ENCODE results near the gene NAALADL1.

The NAALADL1 gene

DNA sequence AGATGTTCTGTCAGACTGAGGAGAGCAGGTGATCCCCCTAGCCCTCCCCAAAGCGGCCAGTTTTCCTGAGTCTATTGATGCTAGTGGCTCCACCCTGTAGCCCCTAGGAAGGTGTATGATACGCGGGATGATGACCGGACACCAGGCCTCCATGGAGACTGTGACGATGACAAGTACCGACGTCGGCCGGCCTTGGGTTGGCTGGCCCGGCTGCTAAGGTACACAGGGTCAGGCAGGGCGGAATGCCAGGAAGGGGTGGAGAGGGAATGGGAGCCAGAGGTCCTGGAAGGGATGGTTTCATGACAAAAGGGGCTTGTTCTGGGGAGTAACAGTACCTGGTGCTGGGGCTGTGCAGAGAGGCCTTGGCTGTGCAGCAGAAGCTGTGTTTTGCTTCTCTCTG, 28.9 kb upstream of the NAALADL1 start:
- H3K27ac Mint-ChIP-seq = no peak overlapping the region
- peaks cover 22% of the 10 kb centered on the region for H3K36me3 Mint-ChIP-seq
- H3K4me3 Mint-ChIP-seq = no peak overlapping the region
- H3K9me3 Mint-ChIP-seq = no peaks in the 10 kb centered on the region
- no peak for ATAC-seq (ENCODE audit: low read depth)
- no peaks in the 10 kb centered on the region for H3K27me3 Mint-ChIP-seq
- peaks cover 16% of the 10 kb centered on the region for H3K4me1 Mint-ChIP-seq
- no peak for DNase-seq (ENCODE audit: low spot score in 2 of 2)

DNA sequence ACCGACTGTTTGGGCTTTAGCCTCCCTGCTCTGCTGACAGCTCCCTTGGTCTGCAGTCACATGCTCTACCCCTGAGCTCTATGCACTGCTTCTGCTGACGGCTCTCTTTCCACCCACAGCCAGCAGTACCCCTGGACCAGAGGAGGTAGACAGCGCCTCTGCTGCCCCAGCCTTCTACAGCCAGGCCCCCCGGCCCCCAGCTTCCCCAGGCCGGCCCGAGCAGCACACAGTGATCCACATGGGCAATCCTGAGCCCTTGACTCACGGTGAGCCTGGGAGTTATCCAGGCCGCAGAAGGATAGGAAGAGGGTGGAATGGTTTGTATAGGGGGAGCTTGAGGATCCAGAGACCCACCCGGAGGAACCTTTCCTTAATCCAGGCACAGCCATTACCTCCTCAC, 28.5 kb upstream of the NAALADL1 start:
- DNase-seq (ENCODE audit: low spot score in 2 of 2) (no peak), ATAC-seq (ENCODE audit: low read depth) (no peak)
- Mint-ChIP-seq H3K36me3 (peaks cover 22% of the 10 kb centered on the region), H3K27me3 (no peaks in the 10 kb centered on the region), H3K4me1 (peaks cover 16% of the 10 kb centered on the region), H3K27ac (no peak overlapping the region), H3K9me3 (no peaks in the 10 kb centered on the region), H3K4me3 (no peak overlapping the region)

- peaks cover 22% of the 10 kb centered on the region for H3K36me3 Mint-ChIP-seq
- no peaks in the 10 kb centered on the region for H3K9me3 Mint-ChIP-seq
- ATAC-seq (ENCODE audit: low read depth) (no peak), DNase-seq (ENCODE audit: low spot score in 2 of 2) (no peak)
- peak overlapping the region; percentile 7 for H3K27ac Mint-ChIP-seq
- H3K4me1 Mint-ChIP-seq = peaks cover 16% of the 10 kb centered on the region
- H3K4me3 Mint-ChIP-seq = peak overlapping the region; percentile 91
- no peaks in the 10 kb centered on the region for H3K27me3 Mint-ChIP-seq
Measured at GRCh38 chr11:65085446-65085845, 27.1 kb upstream of the NAALADL1 start.

DNA sequence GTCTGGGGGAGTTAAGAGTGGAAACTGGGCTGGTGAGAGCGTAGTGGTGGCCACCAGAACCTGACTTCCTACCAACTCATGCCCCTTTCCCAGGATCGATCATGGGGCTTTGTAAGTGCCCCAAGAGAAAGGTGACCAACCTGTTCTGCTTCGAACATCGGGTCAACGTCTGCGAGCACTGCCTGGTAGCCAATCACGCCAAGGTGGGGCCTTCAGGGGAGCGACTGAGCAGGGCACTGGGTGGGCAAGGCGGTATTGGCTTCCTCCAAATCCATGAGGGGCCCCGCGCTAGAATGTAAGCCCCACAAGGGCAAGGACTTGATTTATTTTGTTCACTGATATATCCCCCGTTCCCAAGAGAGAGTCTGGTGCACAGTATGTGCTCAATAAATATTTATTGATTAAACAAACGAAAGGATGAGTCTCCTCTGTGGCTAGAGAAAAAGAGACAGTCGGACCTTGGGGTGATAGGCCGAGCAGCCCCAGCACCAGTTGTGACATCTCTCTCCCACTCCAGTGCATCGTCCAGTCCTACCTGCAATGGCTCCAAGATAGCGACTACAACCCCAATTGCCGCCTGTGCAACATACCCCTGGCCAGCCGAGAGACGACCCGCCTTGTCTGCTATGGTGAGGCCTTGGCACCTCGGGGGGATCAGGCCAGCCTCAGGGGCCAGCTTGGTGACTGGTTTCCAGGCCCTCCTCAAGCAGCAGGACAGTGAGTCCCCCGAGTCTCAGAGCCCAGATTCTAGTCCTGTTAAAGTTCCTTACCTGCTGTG, 26.4 kb upstream of the NAALADL1 start:
- DNase-seq (ENCODE audit: low spot score in 2 of 2) (no peak), ATAC-seq (ENCODE audit: low read depth) (peak; percentile 6)
- Mint-ChIP-seq H3K4me1 (peaks cover 16% of the 10 kb centered on the region), H3K9me3 (no peaks in the 10 kb centered on the region), H3K4me3 (peak overlapping the region; percentile 91), H3K27ac (peak overlapping the region; percentile 98), H3K27me3 (no peaks in the 10 kb centered on the region), H3K36me3 (peaks cover 22% of the 10 kb centered on the region)

DNA sequence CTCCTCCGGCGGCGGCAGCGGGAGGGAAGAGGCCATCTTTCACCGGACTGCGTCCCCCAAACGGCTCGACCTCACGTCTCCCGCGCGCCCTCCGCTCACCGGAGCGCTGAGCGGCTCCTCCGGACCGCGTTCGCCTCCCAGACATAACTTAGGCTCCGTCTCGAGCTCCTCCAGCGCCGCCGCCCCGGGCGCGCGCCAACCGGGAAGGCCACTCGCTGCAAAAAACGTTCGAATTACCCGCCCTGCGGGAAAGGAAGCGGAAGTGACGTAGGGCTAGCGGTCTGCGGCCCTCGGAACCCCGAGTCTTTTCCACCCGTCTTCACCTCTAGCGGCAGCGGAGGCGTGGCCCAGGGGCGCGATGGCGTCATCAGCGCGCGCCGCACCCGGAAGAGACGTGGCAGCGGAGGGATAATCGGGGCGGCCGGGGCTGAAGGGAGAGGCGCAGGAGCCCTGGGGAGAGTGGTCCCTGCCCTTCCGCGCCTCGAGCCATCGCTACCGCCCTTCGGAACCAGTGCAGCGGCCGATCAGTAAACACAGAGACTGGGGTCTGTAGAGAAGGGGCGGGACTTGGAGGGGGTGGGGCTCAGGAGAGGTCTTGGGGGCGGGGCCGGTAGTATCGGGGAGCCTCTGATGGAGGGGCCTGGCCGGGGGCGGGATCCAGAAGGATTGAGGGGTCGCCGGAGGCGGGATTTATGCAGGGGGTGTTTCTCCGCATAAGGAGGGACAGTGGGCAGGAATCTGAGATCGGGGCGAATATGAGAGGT, 25.7 kb upstream of the NAALADL1 start, which contains the start of the genes CDCA5 and ZFPL1:
Gene CDCA5, minus strand, starts transcription at position 207 of the 764 bp plus-strand sequence. Its CDS starts 62 bp downstream, at position 145.
Gene ZFPL1, plus strand, starts transcription at position 389 of the 764 bp plus-strand sequence. CDS start 477 bp downstream, outside the sequence.
- Mint-ChIP-seq H3K27me3 (no peaks in the 10 kb centered on the region), H3K4me1 (peaks cover 16% of the 10 kb centered on the region), H3K36me3 (peaks cover 20% of the 10 kb centered on the region), H3K9me3 (no peaks in the 10 kb centered on the region), H3K4me3 (peak within 1 kb of the TSS; percentile 91), H3K27ac (peak within 1 kb of the TSS; percentile 98)
- peak; percentile 96 for DNase-seq (ENCODE audit: low spot score in 2 of 2)
- ATAC-seq (ENCODE audit: low read depth) = peak; percentile 95

GRCh38 chr11:65083134-65083833, 24.9 kb upstream of the NAALADL1 start:
- no peaks in the 10 kb centered on the region for H3K9me3 Mint-ChIP-seq
- peak overlapping the region; percentile 98 for H3K27ac Mint-ChIP-seq
- ATAC-seq (ENCODE audit: low read depth) (no peak), DNase-seq (ENCODE audit: low spot score in 2 of 2) (no peak)
- H3K36me3 Mint-ChIP-seq = peaks cover 12% of the 10 kb centered on the region
- H3K27me3 Mint-ChIP-seq = no peaks in the 10 kb centered on the region
- H3K4me3 Mint-ChIP-seq = peak overlapping the region; percentile 91
- H3K4me1 Mint-ChIP-seq = peaks cover 22% of the 10 kb centered on the region

- Mint-ChIP-seq H3K36me3 (no peaks in the 10 kb centered on the region), H3K27ac (peak overlapping the region; percentile 69), H3K4me3 (no peak overlapping the region), H3K4me1 (peaks cover 17% of the 10 kb centered on the region), H3K9me3 (no peaks in the 10 kb centered on the region), H3K27me3 (no peaks in the 10 kb centered on the region)
- DNase-seq (ENCODE audit: low spot score in 2 of 2) = no peak
- no peak for ATAC-seq (ENCODE audit: low read depth)
Measured at GRCh38 chr11:65078786-65079342, 20.5 kb upstream of the NAALADL1 start.

DNA sequence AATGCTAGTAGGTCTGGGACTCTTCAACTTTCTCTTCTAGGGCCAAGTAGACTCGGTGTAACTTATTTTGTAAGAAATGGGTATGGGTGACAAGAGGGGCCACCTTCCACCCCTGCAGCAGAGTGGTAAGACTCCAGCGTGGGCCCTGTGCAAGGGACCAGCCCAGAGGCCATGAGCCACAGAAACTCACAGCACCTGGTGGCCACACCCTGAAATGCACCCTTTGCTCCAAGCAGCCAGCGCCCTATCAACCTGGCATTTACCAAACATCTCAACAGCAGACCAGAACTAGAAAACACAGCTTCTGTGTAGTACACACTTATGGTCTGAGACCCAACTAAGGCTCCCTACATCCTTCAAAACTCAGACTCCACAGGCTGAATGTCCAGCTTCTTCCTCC, 19.8 kb upstream of the NAALADL1 start:
- peak; percentile 100 for ATAC-seq (ENCODE audit: low read depth)
- Mint-ChIP-seq H3K27me3 (no peaks in the 10 kb centered on the region), H3K36me3 (no peaks in the 10 kb centered on the region), H3K27ac (peak overlapping the region; percentile 69), H3K4me1 (peaks cover 12% of the 10 kb centered on the region), H3K9me3 (no peaks in the 10 kb centered on the region), H3K4me3 (no peak overlapping the region)
- peak; percentile 66 to 67 for DNase-seq (ENCODE audit: low spot score in 2 of 2)

DNA sequence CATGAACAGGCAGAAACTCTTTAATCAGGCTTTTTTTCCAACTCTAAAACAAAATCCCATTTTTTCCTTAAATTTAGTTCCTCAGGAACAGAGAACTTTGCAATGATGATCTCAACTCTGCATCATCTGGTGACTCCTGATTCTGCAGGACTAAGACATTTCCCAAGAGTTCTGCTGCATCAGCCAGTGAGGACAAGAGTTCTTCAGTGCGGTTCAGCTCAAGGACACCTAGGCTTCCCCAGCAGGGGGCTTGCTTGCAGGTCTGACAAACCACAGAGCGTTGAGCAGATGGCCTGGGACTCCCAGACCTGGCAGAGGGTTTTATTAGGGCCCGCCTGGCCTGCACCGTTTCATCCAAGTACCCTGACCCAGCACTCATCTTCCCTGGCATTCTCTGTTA, 19.1 kb upstream of the NAALADL1 start:
- Mint-ChIP-seq H3K27me3 (no peaks in the 10 kb centered on the region), H3K27ac (no peak overlapping the region), H3K4me3 (no peak overlapping the region), H3K4me1 (peaks cover 9% of the 10 kb centered on the region), H3K36me3 (no peaks in the 10 kb centered on the region), H3K9me3 (no peaks in the 10 kb centered on the region)
- no peak for DNase-seq (ENCODE audit: low spot score in 2 of 2)
- no peak for ATAC-seq (ENCODE audit: low read depth)

GRCh38 chr11:65072631-65072966, 14.2 kb upstream of the NAALADL1 start:
- no peak overlapping the region for H3K4me3 Mint-ChIP-seq
- ATAC-seq (ENCODE audit: low read depth) (no peak), DNase-seq (ENCODE audit: low spot score in 2 of 2) (no peak)
- H3K9me3 Mint-ChIP-seq = no peaks in the 10 kb centered on the region
- H3K27ac Mint-ChIP-seq = no peak overlapping the region
- peaks cover 6% of the 10 kb centered on the region for H3K4me1 Mint-ChIP-seq
- no peaks in the 10 kb centered on the region for H3K36me3 Mint-ChIP-seq
- H3K27me3 Mint-ChIP-seq = no peaks in the 10 kb centered on the region

DNA sequence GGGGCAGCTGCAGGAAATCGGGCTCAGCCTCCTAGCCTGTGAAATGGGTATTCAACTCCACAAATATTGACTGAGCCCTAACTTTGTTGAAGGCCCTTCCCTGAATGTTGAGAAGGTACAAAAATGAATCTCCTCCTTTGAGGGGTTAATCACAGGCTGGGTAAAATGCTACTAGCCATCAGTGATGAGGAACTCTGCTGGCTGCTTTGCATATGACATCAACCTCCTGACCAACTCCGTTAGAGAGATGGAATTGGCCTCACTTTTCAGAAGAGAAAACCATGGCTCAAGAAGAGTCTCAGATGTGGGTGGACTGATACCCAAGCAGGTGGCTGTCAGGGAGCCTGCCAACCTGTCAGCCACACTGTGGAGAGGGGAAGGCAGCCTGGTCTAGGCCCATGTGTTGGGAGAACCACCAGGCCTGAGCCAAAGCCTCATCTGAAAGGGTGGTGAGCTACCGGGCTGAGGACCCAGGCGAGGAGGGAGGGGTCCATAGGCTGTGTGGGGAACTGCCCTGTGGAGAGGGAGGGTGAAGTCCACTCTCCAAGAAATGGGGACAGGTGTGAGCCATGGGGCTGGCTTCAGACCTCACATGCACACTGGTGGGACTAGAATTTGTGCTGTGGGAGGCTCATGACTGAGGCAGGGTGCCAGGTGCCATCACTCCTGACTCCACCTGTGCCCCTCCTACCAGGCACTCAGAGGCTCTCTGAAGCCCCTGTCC, 13.7 kb upstream of the NAALADL1 start:
- Mint-ChIP-seq H3K36me3 (no peaks in the 10 kb centered on the region), H3K27me3 (no peaks in the 10 kb centered on the region), H3K9me3 (no peaks in the 10 kb centered on the region), H3K27ac (peak overlapping the region; percentile 86), H3K4me3 (peak overlapping the region; percentile 11), H3K4me1 (peaks cover 6% of the 10 kb centered on the region)
- peak; percentile 74 for ATAC-seq (ENCODE audit: low read depth)
- no peak for DNase-seq (ENCODE audit: low spot score in 2 of 2)

DNA sequence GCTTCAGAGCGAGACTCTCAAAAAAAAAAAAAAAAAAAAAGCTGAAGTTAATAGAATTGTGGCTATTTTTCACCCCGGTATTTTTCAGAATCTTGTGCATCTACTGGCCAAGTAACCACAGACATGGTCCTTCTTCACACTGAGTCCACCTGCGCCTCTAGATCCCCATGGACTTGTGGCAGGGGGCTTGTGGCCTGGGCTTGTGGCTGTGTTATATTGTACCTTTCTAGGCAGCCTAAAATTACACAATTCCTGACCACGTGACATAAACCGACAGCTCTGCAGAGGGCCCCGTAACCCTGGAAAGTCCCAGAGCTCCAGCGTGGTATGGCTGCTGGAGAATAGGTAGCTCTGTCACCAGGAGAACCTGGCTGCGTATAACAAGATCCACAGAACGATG, 10.9 kb upstream of the NAALADL1 start:
- H3K4me1 Mint-ChIP-seq = peaks cover 6% of the 10 kb centered on the region
- no peaks in the 10 kb centered on the region for H3K36me3 Mint-ChIP-seq
- H3K27ac Mint-ChIP-seq = no peak overlapping the region
- H3K9me3 Mint-ChIP-seq = no peaks in the 10 kb centered on the region
- no peak overlapping the region for H3K4me3 Mint-ChIP-seq
- ATAC-seq (ENCODE audit: low read depth) = no peak
- H3K27me3 Mint-ChIP-seq = no peaks in the 10 kb centered on the region
- no peak for DNase-seq (ENCODE audit: low spot score in 2 of 2)

GRCh38 chr11:65067446-65067845, 9.1 kb upstream of the NAALADL1 start:
- Mint-ChIP-seq H3K36me3 (no peaks in the 10 kb centered on the region), H3K27me3 (peaks cover 2% of the 10 kb centered on the region), H3K4me1 (peaks cover 6% of the 10 kb centered on the region), H3K27ac (no peak overlapping the region), H3K9me3 (no peaks in the 10 kb centered on the region), H3K4me3 (no peak overlapping the region)
- ATAC-seq (ENCODE audit: low read depth) (no peak), DNase-seq (ENCODE audit: low spot score in 2 of 2) (no peak)
